Spinal cord (tissue), 4 donors: Measurements from ENCODE around the gene CCDC148. TPM values are rescaled to one million over a fixed set of nuclear protein-coding genes. Genes with fewer than 3 reads are reported as not detected.

Experiments
- polyA plus RNA-seq, 2 donors: library from polyadenylated mRNA; unstranded; fragments of 120-200 nt; gene quantifications; one replicate each; pipeline ENCODE4 v1.2.1, GENCODE V29; 2013; ENCODE audit not compliant: insufficient read length in 2 of 2
- small RNA-seq: library from RNA; depleted of rRNA; stranded (forward); fragments of <200 nt; gene quantifications from one replicate; pipeline ENCODE3, GENCODE V24; 2014; ENCODE audit warnings: low replicate concordance
- total RNA-seq, 2 donors: library from RNA; depleted of rRNA in 1 of 2; stranded (reverse); fragments of 120-200 nt in 1 of 2; fragments of >200 nt in 1 of 2; gene quantifications; one replicate each; pipeline versions ENCODE4 v1.2.3 to v1.2.4, GENCODE V29; 2013 to 2014

The CCDC148 gene
- total and polyA plus RNA-seq, 4 donors, result 3.3 to 11.1 (median 7.3) TPM

Small RNA genes within 50 kb of the gene (small RNA-seq; reads per million reads assigned to genes)
- not detected for gene RN7SL393P

Other genes with a start within 250 kb of the CCDC148 start
- gene PKP4, start 199 bp upstream of the CCDC148 start, total RNA-seq, result 100 to 1,000 TPM in 1 of 2 donors, 10 to 100 TPM in 1; 98.6 to 128 TPM
- 100 to 1,000 TPM; 119 to 135 TPM for gene PKP4, start 199 bp upstream of the CCDC148 start, polyA plus RNA-seq